Effector memory CD8-positive, alpha-beta T cell (primary cell): Measurements from ENCODE around the gene NOC2L.

Experiments used
- ATAC-seq: fragments of 150-1000 bp; cut with Tn5 transposase; replicated peaks from 2 replicates; pipeline ENCODE4 v1.10.0; 2021; ENCODE audit warnings: mild to moderate bottlenecking, moderate library complexity
- DNase-seq, 3 experiments: peaks; one replicate each; pipeline ENCODE4 v3.0.0; 2021
- H3K27ac Mint-ChIP-seq, 2 donors: one replicate each; pipeline ENCODE4 v1.8.0; 2022; ENCODE audit warnings: mild to moderate bottlenecking in 2 of 2, mixed read lengths in 2 of 2, moderate library complexity in 2 of 2
- H3K27me3 Mint-ChIP-seq, 2 donors: one replicate each; pipeline ENCODE4 v1.8.0; 2022; ENCODE audit warnings: mixed read lengths in 2 of 2
- H3K36me3 Mint-ChIP-seq: one replicate; pipeline ENCODE4 v1.8.0; 2022; ENCODE audit warnings: mild to moderate bottlenecking, moderate library complexity, mixed read lengths; ENCODE audit not compliant: insufficient read depth
- H3K4me1 Mint-ChIP-seq, 2 donors: one replicate each; pipeline ENCODE4 v1.8.0; 2022; ENCODE audit warnings: low read depth in 2 of 2, mixed read lengths in 2 of 2
- H3K4me3 Mint-ChIP-seq, 2 donors: one replicate each; pipeline ENCODE4 v1.8.0; 2022; ENCODE audit warnings: mild to moderate bottlenecking in 2 of 2, mixed read lengths in 2 of 2, moderate library complexity in 2 of 2
- H3K9me3 Mint-ChIP-seq, 2 donors: one replicate each; pipeline ENCODE4 v1.8.0; 2022; ENCODE audit warnings: mixed read lengths in 2 of 2

NOC2L gene

GRCh38 chr1:916173-917075 is 42.6 kb downstream of the NOC2L start:
- Mint-ChIP-seq H3K27ac (no peak overlapping the region), H3K27me3 (peaks cover 63 to 87% of the 10 kb centered on the region in 2 donors), H3K9me3 (no peaks in the 10 kb centered on the region), H3K36me3 (no peaks in the 10 kb centered on the region), H3K4me1 (peaks cover 5 to 13% of the 10 kb centered on the region in 2 donors), H3K4me3 (no peak overlapping the region)
- DNase-seq (no peak), ATAC-seq (no peak)

- Mint-ChIP-seq H3K27me3 (peaks cover 63 to 87% of the 10 kb centered on the region in 2 donors), H3K27ac (no peak overlapping the region), H3K4me3 (no peak overlapping the region), H3K9me3 (no peaks in the 10 kb centered on the region), H3K4me1 (peaks cover 2 to 9% of the 10 kb centered on the region in 2 donors), H3K36me3 (no peaks in the 10 kb centered on the region)
- no peak for DNase-seq
- no peak for ATAC-seq
Observed at GRCh38 chr1:915295-916172, 43.5 kb downstream of the NOC2L start.

GRCh38 chr1:914891-915280 is 44.2 kb downstream of the NOC2L start:
- H3K27me3 Mint-ChIP-seq: peaks cover 58 to 84% of the 10 kb centered on the region in 2 donors
- H3K4me1 Mint-ChIP-seq: peaks cover 0 to 6% of the 10 kb centered on the region in 2 donors
- no peak for ATAC-seq

GRCh38 chr1:914131-914890 is 44.7 kb downstream of the NOC2L start:
- no peak overlapping the region for H3K27ac Mint-ChIP-seq
- no peak overlapping the region for H3K4me3 Mint-ChIP-seq
- peaks cover 0 to 6% of the 10 kb centered on the region in 2 donors for H3K4me1 Mint-ChIP-seq
- no peak for ATAC-seq
- DNase-seq: no peak
- no peaks in the 10 kb centered on the region for H3K9me3 Mint-ChIP-seq
- H3K36me3 Mint-ChIP-seq: no peaks in the 10 kb centered on the region
- H3K27me3 Mint-ChIP-seq: peaks cover 58 to 80% of the 10 kb centered on the region in 2 donors

More at GRCh38 chr1:914891-915280, 44.2 kb downstream of the NOC2L start:
- no peak for DNase-seq
- Mint-ChIP-seq H3K27ac (no peak overlapping the region), H3K36me3 (no peaks in the 10 kb centered on the region), H3K4me3 (no peak overlapping the region), H3K9me3 (no peaks in the 10 kb centered on the region)

- no peaks in the 10 kb centered on the region for H3K36me3 Mint-ChIP-seq
- no peaks in the 10 kb centered on the region for H3K9me3 Mint-ChIP-seq
- H3K27me3 Mint-ChIP-seq: peaks cover 55 to 73% of the 10 kb centered on the region in 2 donors
- H3K4me3 Mint-ChIP-seq: no peak overlapping the region
- ATAC-seq (no peak), DNase-seq (no peak)
- H3K4me1 Mint-ChIP-seq: peaks cover 0 to 6% of the 10 kb centered on the region in 2 donors
- H3K27ac Mint-ChIP-seq: no peak overlapping the region
Observed at GRCh38 chr1:913491-914130, 45.4 kb downstream of the NOC2L start.

- no peaks in the 10 kb centered on the region for H3K9me3 Mint-ChIP-seq
- H3K4me3 Mint-ChIP-seq: no peak overlapping the region
- H3K27me3 Mint-ChIP-seq: peaks cover 47 to 73% of the 10 kb centered on the region in 2 donors
- no peak for ATAC-seq
- no peak overlapping the region for H3K27ac Mint-ChIP-seq
- no peaks in the 10 kb centered on the region for H3K36me3 Mint-ChIP-seq
- peaks cover 0 to 6% of the 10 kb centered on the region in 2 donors for H3K4me1 Mint-ChIP-seq
- DNase-seq: no peak
Observed at GRCh38 chr1:912740-913301, 46.2 kb downstream of the NOC2L start.

GRCh38 chr1:911875-912739 is 46.9 kb downstream of the NOC2L start:
- ATAC-seq (no peak), DNase-seq (no peak)
- Mint-ChIP-seq H3K36me3 (no peaks in the 10 kb centered on the region), H3K9me3 (no peaks in the 10 kb centered on the region), H3K4me1 (peaks cover 0 to 6% of the 10 kb centered on the region in 2 donors), H3K4me3 (no peak overlapping the region), H3K27ac (no peak overlapping the region), H3K27me3 (peaks cover 40 to 73% of the 10 kb centered on the region in 2 donors)

GRCh38 chr1:910881-911721 is 48.0 kb downstream of the NOC2L start:
- Mint-ChIP-seq H3K9me3 (no peaks in the 10 kb centered on the region), H3K4me3 (no peak overlapping the region), H3K27ac (no peak overlapping the region), H3K4me1 (peaks cover 0 to 6% of the 10 kb centered on the region in 2 donors), H3K27me3 (peaks cover 41 to 80% of the 10 kb centered on the region in 2 donors), H3K36me3 (peaks cover 4% of the 10 kb centered on the region)
- ATAC-seq (no peak), DNase-seq (no peak)

DNA sequence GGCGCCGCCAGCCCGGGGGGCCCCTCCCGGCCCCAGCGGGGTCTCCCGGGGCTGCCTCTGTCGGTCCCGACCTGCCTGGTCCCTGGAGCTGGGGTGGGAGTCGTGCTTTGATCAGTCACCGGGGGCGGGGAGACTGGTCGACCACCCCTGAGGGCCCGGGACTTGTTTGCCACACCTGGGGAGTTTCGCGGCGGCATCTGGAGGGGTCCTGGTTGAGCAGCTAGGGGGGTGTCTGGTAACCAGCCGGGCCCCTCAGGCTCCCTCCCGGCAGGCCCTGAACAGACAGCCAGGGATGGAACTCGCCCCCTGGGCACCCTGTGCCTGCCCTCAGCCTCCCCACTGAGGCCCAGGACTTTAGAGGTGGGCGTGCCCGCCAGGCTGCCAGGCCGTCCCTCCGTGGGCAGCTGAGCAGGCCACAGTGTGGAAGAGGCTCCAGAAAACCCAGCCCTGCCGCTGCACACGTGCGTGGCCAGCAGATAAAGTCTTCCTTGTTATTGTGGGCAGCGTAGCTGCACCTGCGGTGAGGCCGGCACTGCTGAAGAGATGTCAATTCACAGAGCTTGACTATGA is 48.7 kb downstream of the NOC2L start:
- H3K36me3 Mint-ChIP-seq: peaks cover 8% of the 10 kb centered on the region
- no peak overlapping the region for H3K4me3 Mint-ChIP-seq
- no peak for DNase-seq
- no peaks in the 10 kb centered on the region for H3K9me3 Mint-ChIP-seq
- no peak for ATAC-seq
- peaks cover 0 to 6% of the 10 kb centered on the region in 2 donors for H3K4me1 Mint-ChIP-seq
- H3K27ac Mint-ChIP-seq: no peak overlapping the region
- H3K27me3 Mint-ChIP-seq: peaks cover 41 to 84% of the 10 kb centered on the region in 2 donors

- Mint-ChIP-seq H3K27ac (no peak overlapping the region), H3K27me3 (peaks cover 36 to 84% of the 10 kb centered on the region in 2 donors), H3K4me3 (no peak overlapping the region), H3K9me3 (no peaks in the 10 kb centered on the region), H3K36me3 (peaks cover 8% of the 10 kb centered on the region), H3K4me1 (peaks cover 0 to 6% of the 10 kb centered on the region in 2 donors)
- ATAC-seq (no peak), DNase-seq (no peak)
Observed at GRCh38 chr1:909861-910310, 49.2 kb downstream of the NOC2L start.

GRCh38 chr1:908661-909060 is 50.4 kb downstream of the NOC2L start:
- Mint-ChIP-seq H3K27me3 (peaks cover 26 to 75% of the 10 kb centered on the region in 2 donors), H3K4me1 (peaks cover 5 to 6% of the 10 kb centered on the region in 2 donors), H3K27ac (no peak overlapping the region), H3K36me3 (peaks cover 8% of the 10 kb centered on the region), H3K9me3 (no peaks in the 10 kb centered on the region), H3K4me3 (no peak overlapping the region)
- ATAC-seq: no peak
- DNase-seq: no peak
